Endodermal cell (in vitro differentiated cells): ENCODE data around the gene PSENEN. TPM values are rescaled to one million over a fixed set of nuclear protein-coding genes. Genes with fewer than 3 reads are reported as not detected.

Source experiments
- DNase-seq: peaks from one replicate; pipeline ENCODE4 v3.0.0-alpha.2; 2017
- H3K27ac ChIP-seq: 2 replicates; pipeline ENCODE4 v1.5.1; 2013; ENCODE audit warnings: mild to moderate bottlenecking, low read depth, low read length, moderate library complexity
- H3K27me3 ChIP-seq: 2 replicates; pipeline ENCODE4 v1.6.1; 2013; ENCODE audit warnings: mild to moderate bottlenecking, low read length, moderate library complexity; ENCODE audit not compliant: insufficient read depth, control insufficient read depth, poor library complexity, severe bottlenecking
- H3K36me3 ChIP-seq: 2 replicates; pipeline ENCODE4 v1.7.0; 2013; ENCODE audit warnings: mild to moderate bottlenecking, low read length, moderate library complexity; ENCODE audit not compliant: control insufficient read depth, insufficient read depth
- H3K4me1 ChIP-seq: one replicate; pipeline ENCODE4 v1.7.0; 2013; ENCODE audit warnings: low read length; ENCODE audit not compliant: control insufficient read depth, insufficient read depth
- H3K4me3 ChIP-seq: 2 replicates; pipeline ENCODE4 v1.5.1; 2013; ENCODE audit warnings: mild to moderate bottlenecking, low read length, moderate library complexity
- H3K9ac ChIP-seq: 2 replicates; pipeline ENCODE4 v1.6.1; 2013; ENCODE audit warnings: mild to moderate bottlenecking, low read length, moderate library complexity; ENCODE audit not compliant: poor library complexity, severe bottlenecking; ENCODE audit errors: extremely low read depth
- H3K9me3 ChIP-seq: 2 replicates; pipeline ENCODE4 v1.6.1; 2013; ENCODE audit warnings: mild to moderate bottlenecking, low read length, moderate library complexity; ENCODE audit not compliant: control insufficient read depth
- H3K27ac Mint-ChIP-seq: 2 replicates; pipeline ENCODE4 v1.8.0; 2020; ENCODE audit warnings: mixed read lengths
- H3K27me3 Mint-ChIP-seq: 2 replicates; pipeline ENCODE4 v1.8.0; 2021; ENCODE audit warnings: mild to moderate bottlenecking, mixed read lengths; ENCODE audit not compliant: insufficient read depth
- H3K36me3 Mint-ChIP-seq: 2 replicates; pipeline ENCODE4 v1.8.0; 2020; ENCODE audit warnings: low read depth, mixed read lengths
- H3K4me1 Mint-ChIP-seq: 2 replicates; pipeline ENCODE4 v1.8.0; 2020; ENCODE audit warnings: mixed read lengths
- H3K4me3 Mint-ChIP-seq: 2 replicates; pipeline ENCODE4 v1.8.0; 2020; ENCODE audit warnings: mild to moderate bottlenecking, moderate library complexity, mixed read lengths
- H3K9me3 Mint-ChIP-seq: 2 replicates; pipeline ENCODE4 v1.8.0; 2020; ENCODE audit warnings: mild to moderate bottlenecking, mixed read lengths
- CTCF ChIP-seq: fragments of 200-600 bp; sonication (generic); conservative IDR thresholded peaks from 2 replicates; pipeline ENCODE4 v1.5.0; 2021; ENCODE audit warnings: antibody characterized with exemption, mild to moderate bottlenecking
- whole genome bisulfite sequencing, 2 experiments: methylation state at CpG; one replicate each; pipeline versions ENCODE4 v1.1.5 to v1.1.7; 2013; ENCODE audit warnings: missing lambda C conversion rate in 2 of 2, mixed read lengths in 1 of 2; ENCODE audit not compliant: insufficient coverage in 1 of 2, insufficient read length in 1 of 2; 5-methylcytosine and 5-hydroxymethylcytosine counted together
- total RNA-seq, 2 donors: library from RNA; stranded (reverse); fragmentation: NEBNext Ultra II Directional in 1 of 2; extraction: Animal tissue kit (Norgen Biotek cat#: 25700) in 1 of 2; gene quantifications; 2 replicates in 1 of 2; 3 replicates in 1 of 2; pipeline ENCODE4 v1.2.1, GENCODE V29; 2021

The PSENEN gene
- total RNA-seq, 2 donors from 2014 or later: 101 to 109 TPM

GRCh38 chr19:35732540-35733179 lies 12.8 kb upstream of the PSENEN start:
- 92 to 95% methylated on average over 13 to 24 of the region's 25 CpGs for WGBS, 2 experiments
- no peak overlapping the region for H3K27ac Mint-ChIP-seq
- Histone ChIP-seq H3K9ac (no peak overlapping the region), H3K36me3 (peaks cover 72% of the 10 kb centered on the region), H3K9me3 (no peaks in the 10 kb centered on the region), H3K27ac (no peak overlapping the region), H3K4me1 (no peaks in the 10 kb centered on the region), H3K4me3 (no peak overlapping the region), H3K27me3 (no peaks in the 10 kb centered on the region)
- no peak overlapping the region for H3K4me3 Mint-ChIP-seq
- TF ChIP-seq CTCF: no peak
- H3K9me3 Mint-ChIP-seq: no peaks in the 10 kb centered on the region
- DNase-seq: no peak
- peaks cover 73% of the 10 kb centered on the region for H3K36me3 Mint-ChIP-seq
- H3K27me3 Mint-ChIP-seq: no peaks in the 10 kb centered on the region
- H3K4me1 Mint-ChIP-seq: no peaks in the 10 kb centered on the region

GRCh38 chr19:35733180-35734125 lies 12.0 kb upstream of the PSENEN start:
- Mint-ChIP-seq H3K4me3 (no peak overlapping the region), H3K36me3 (peaks cover 73% of the 10 kb centered on the region), H3K9me3 (no peaks in the 10 kb centered on the region), H3K4me1 (no peaks in the 10 kb centered on the region), H3K27ac (no peak overlapping the region), H3K27me3 (no peaks in the 10 kb centered on the region)
- Histone ChIP-seq H3K9ac (no peak overlapping the region), H3K9me3 (no peaks in the 10 kb centered on the region), H3K4me3 (no peak overlapping the region), H3K36me3 (peaks cover 75% of the 10 kb centered on the region), H3K27ac (no peak overlapping the region), H3K4me1 (no peaks in the 10 kb centered on the region), H3K27me3 (no peaks in the 10 kb centered on the region)
- DNase-seq: no peak
- 97 to 98% methylated on average over 15 to 32 of the region's 35 CpGs for WGBS, 2 experiments
- no peak for TF ChIP-seq CTCF

GRCh38 chr19:35734273-35734672 lies 11.2 kb upstream of the PSENEN start:
- no peak overlapping the region for H3K4me3 ChIP-seq
- H3K36me3 Mint-ChIP-seq: peaks cover 69% of the 10 kb centered on the region
- no peaks in the 10 kb centered on the region for H3K4me1 ChIP-seq
- no peaks in the 10 kb centered on the region for H3K4me1 Mint-ChIP-seq
- H3K36me3 ChIP-seq: peaks cover 76% of the 10 kb centered on the region
- H3K27me3 Mint-ChIP-seq: no peaks in the 10 kb centered on the region
- no peak overlapping the region for H3K4me3 Mint-ChIP-seq
- 95 to 97% methylated on average over 8 of the region's 8 CpGs for WGBS, 2 experiments
- no peak overlapping the region for H3K27ac Mint-ChIP-seq
- DNase-seq: no peak
- H3K27me3 ChIP-seq: no peaks in the 10 kb centered on the region
- TF ChIP-seq CTCF: no peak
- no peaks in the 10 kb centered on the region for H3K9me3 Mint-ChIP-seq
- no peaks in the 10 kb centered on the region for H3K9me3 ChIP-seq
- no peak overlapping the region for H3K27ac ChIP-seq
- no peak overlapping the region for H3K9ac ChIP-seq
